Omental fat pad (tissue), 4 donors: ENCODE data around the gene TLL2. TPM values are rescaled to one million over a fixed set of nuclear protein-coding genes. Genes with fewer than 3 reads are reported as not detected.

ENCODE experiments used
- ATAC-seq: fragments of 150-250 bp; one replicate; pipeline ENCODE4 v1.9.1; 2016; ENCODE audit warnings: mild to moderate bottlenecking, moderate library complexity; ENCODE audit not compliant: low FRiP score
- DNase-seq: peaks from one replicate; pipeline ENCODE4 v3.0.0-alpha.2; 2019; ENCODE audit warnings: low spot score
- total RNA-seq, 4 donors: library from RNA; depleted of rRNA; stranded (reverse); fragments of >200 nt; gene quantifications; one replicate each; pipeline ENCODE4 v1.1.0, GENCODE V29; 2016
- TF ChIP-seq, protein P1 (sequence below), 3 donors: fragments of 450-650 bp; IDR thresholded peaks; one replicate each; pipeline ENCODE4 v1.5.1; 2016 to 2017; ENCODE audit warnings: antibody characterized with exemption in 3 of 3, mild to moderate bottlenecking in 3 of 3, moderate library complexity in 2 of 3

The TLL2 gene
- total RNA-seq, 4 donors from 2014 or later, result 0.16 TPM; not detected in 3

DNA sequence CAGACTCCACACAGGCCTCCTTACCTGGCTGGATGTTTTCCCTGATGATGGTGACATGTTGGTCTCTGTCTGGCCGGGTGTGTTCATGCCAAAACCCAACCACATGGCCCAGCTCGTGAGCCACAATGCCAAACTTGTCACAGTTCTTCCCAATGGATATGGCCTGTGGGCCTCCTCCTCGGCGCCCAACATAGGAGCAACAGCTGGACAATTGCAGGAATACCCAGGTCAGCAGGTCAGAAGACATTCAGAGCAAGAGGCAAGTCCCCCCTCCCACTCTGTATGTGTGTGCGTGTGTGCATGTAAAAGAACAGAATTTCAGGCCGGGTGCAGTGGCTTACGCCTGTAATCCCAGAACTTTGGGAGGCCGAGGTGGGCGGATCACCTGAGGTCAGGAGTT lies 91.2 kb downstream of the TLL2 start:
- ATAC-seq, result no peak
- no peak for DNase-seq
- TF ChIP-seq, protein P1, sequence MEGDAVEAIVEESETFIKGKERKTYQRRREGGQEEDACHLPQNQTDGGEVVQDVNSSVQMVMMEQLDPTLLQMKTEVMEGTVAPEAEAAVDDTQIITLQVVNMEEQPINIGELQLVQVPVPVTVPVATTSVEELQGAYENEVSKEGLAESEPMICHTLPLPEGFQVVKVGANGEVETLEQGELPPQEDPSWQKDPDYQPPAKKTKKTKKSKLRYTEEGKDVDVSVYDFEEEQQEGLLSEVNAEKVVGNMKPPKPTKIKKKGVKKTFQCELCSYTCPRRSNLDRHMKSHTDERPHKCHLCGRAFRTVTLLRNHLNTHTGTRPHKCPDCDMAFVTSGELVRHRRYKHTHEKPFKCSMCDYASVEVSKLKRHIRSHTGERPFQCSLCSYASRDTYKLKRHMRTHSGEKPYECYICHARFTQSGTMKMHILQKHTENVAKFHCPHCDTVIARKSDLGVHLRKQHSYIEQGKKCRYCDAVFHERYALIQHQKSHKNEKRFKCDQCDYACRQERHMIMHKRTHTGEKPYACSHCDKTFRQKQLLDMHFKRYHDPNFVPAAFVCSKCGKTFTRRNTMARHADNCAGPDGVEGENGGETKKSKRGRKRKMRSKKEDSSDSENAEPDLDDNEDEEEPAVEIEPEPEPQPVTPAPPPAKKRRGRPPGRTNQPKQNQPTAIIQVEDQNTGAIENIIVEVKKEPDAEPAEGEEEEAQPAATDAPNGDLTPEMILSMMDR (IDR thresholded peaks at IDR 0.05), result no peak

DNA sequence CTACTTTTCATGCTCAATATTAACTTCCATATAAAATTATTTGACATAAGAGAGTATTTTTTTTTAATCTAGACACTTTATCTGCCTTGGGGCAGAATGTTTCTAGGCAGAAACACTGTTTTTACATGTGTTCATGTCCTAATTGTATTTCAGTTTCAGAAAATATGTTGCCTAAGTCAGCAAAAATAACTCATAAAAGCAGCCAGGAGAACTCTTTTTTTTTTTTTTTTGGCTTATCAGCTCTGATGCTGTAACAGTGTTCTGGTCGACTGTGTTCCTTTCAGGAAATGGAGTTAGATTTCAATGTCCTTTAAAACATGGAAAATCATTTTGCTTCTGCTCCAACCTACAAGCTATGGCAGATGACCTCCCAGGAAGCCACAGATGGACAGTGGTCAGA lies 91.7 kb downstream of the TLL2 start:
- ATAC-seq, result no peak

DNA sequence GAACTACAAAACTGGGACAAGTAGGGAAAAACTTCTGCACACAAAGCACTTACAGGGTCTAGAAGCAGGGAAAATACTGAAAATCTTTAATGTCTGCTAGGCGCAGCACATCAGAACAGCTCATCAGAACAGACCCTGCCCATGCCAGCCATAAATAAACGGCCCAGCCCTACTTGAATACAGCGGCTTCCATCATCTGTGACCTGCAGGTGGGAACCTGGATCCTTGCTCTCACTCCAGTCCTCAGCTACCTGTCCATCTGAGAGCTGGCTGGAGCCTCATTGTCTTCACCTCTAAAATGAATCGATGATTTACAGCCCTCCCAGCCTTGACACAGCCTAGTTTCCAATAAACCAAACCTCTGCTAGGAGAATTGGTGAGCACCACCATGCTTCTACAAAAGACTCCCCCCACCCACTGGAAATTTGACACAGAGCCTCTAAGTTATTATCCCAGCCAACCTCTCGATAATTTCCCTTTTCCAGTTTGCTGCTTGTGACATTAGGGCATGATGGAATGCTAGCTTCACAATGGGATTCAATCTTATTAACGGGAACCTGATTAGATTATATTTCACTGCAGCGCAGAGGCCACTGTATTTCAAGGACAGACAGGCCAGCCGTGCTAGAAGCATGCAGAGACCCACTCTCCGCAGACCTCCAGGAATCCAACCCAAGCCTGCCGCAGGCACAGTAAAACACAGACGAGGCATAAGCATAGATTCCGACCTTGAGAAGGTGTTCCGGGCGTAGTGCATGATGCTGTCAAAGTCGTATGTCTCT lies 93.3 kb downstream of the TLL2 start:
- DNase-seq (no peak), ATAC-seq (no peak)
- TF ChIP-seq, protein P1 (IDR thresholded peaks at IDR 0.05), result no peak

More for the DNA sequence above, 91.7 kb downstream of the TLL2 start:
- no peak for DNase-seq
- TF ChIP-seq, protein P1 (IDR thresholded peaks at IDR 0.05), result no peak

DNA sequence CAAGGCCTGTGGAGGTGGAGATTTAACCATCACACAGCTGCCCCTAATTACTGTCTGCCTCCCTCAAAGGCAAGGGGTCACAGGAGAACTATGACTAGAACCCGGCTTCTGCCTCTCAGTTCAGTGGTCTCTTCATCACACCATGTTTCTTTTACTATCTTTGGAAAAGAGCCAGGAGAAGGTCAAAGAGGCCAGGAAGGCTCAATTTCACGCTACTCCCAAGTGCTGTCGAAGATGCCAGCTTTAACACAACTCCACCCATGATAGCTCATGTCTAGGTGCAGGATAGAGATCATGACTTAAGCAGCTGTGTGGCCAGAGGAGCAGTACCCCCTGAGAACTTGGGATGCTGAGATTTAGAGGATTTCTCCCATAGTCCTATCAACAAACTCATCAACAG lies 94.4 kb downstream of the TLL2 start:
- TF ChIP-seq, protein P1 (IDR thresholded peaks at IDR 0.05), result no peak
- no peak for DNase-seq
- no peak for ATAC-seq

DNA sequence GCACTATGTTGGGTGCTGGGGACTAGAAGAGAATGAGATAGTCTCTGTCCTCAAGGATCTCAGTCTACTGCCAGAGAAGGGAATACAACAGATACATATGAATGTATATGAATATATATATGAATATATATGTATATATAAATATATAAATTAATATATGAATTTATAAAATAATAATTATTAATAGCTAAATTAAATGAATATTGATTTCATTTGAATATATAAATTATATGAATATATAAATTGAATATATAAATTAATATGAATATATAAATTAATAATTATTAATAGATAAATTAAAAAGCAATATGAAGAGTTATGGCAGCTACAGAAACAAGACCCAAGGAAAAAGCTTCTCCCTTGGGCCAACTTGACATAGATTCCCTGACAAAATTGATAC lies 95.1 kb downstream of the TLL2 start:
- no peak for ATAC-seq
- DNase-seq, result no peak
- TF ChIP-seq, protein P1 (IDR thresholded peaks at IDR 0.05), result no peak

DNA sequence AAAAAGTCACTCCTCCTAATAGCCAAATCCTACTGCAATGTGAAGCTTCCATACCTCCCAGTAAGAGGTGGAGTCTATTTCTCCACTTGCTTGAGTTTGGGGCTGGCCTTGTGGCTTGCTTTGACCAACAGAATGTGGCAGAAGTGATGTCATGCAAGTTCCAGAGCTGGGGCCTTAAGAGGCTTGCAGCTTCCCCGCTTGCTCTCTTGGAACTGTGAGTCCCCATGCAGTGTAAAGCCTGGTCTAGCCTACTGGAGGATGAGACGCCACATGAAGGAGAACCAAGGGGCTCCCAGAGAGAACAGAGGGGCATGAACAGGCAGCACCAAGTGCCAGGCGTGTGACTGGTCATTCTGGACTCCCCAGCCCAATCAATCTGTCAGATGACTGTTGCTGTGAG lies 96.3 kb downstream of the TLL2 start:
- ATAC-seq (no peak), DNase-seq (no peak)
- TF ChIP-seq, protein P1 (IDR thresholded peaks at IDR 0.05), result no peak

DNA sequence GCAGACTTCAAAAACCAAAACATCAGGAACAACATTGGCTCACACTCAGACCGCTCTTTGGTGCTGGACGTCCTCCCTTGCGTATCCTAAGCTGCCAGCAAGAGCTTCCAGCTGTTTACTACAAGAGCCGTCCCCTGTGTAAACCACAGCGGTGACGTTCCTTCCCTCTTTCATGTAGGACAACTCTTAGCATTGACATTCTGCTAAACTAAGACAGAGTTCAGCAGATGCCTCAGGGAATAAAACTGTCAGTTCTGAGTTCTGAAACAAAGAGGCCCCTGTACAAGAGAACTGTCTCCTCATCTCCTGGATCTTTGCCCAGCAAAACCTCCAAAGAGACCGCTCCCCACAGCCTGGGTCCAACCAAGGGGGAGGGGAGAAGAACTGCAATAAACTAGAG lies 97.1 kb downstream of the TLL2 start:
- DNase-seq (no peak), ATAC-seq (no peak)
- TF ChIP-seq, protein P1 (IDR thresholded peaks at IDR 0.05), result no peak
